ENCODE measurements around the gene OSBPL10. TPM values are rescaled to one million over a fixed set of nuclear protein-coding genes. Genes with fewer than 3 reads are reported as not detected.

OSBPL10 gene
- total and polyA plus RNA-seq, 2 of the 8 experiments (the other 6 are each of a cell fraction or from before 2014, with no cell fraction given): 26.2 to 86.7 TPM

DNA sequence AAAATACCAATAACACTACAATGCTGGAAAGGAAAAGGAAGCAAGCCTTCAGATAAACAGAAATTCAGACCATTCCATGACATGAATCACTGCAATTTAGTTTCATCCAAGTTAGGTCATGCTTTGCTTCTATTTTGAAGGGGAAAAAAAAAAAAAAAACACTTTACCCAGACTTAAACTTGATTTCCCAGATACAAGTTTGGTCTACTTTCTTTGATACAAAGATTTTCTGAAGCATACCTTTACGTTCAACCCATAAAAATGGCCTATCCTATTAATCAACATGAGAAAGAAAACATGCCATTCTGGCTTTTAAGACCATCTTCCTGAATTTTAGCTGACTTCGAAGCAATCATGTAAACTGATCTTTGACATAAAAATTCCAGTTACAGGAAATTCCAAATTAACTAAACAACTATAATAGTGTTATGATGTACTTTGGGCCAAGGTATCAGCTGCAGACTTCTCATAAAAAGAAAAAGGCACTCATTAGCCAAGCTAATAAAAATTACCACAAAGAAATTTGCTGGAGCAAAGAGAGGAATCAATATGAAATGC, 12.6 kb downstream of the OSBPL10 start:
- H2BK20ac ChIP-seq (ENCODE audit: low read length): no peak overlapping the region
- no peaks in the 10 kb centered on the region for H4K20me1 ChIP-seq (replicated peaks in 1 of 2; ENCODE audit: control insufficient read depth in 1 of 2, insufficient read depth in 2 of 2, low read length in 2 of 2)
- no peak overlapping the region for H2BK12ac ChIP-seq (ENCODE audit: low read depth, low read length)
- ChIA-PET CTCF (ENCODE audit: partially characterized antibody) (interaction anchor here (3.5 kb wide), 1 partner anchor 176 kb away, joined by 10 read pairs; no protein-coding TSS in a partner anchor), POLR2A (ENCODE audit: partially characterized antibody) (interaction anchor here (4.6 kb wide), 1 partner anchor 8 kb away, joined by 30 read pairs; no protein-coding TSS in a partner anchor)
- H3K23me2 ChIP-seq (ENCODE audit: low read depth, low read length): no peaks in the 10 kb centered on the region
- FAIRE-seq: no peak
- no peak overlapping the region for H3K4ac ChIP-seq (replicated peaks; ENCODE audit: insufficient read length, low read depth, low read length)
- no peak overlapping the region for H2AK5ac ChIP-seq (ENCODE audit: low read depth, low read length)
- no peak overlapping the region for H3K14ac ChIP-seq (ENCODE audit: insufficient read length)
- no peak overlapping the region for H3K4me3 ChIP-seq (ENCODE audit: extremely low read depth in 1 of 4, insufficient read depth in 2 of 4, low read depth in 3 of 4, low read length in 4 of 4)
- H3K56ac ChIP-seq (replicated peaks; ENCODE audit: insufficient read length, low read depth, low read length): no peak overlapping the region
- H4K5ac ChIP-seq (ENCODE audit: insufficient read length, low read depth, low read length): no peak overlapping the region
- no peak overlapping the region for H2BK5ac ChIP-seq (ENCODE audit: low read depth, low read length)
- no peak overlapping the region for H4K91ac ChIP-seq (replicated peaks; ENCODE audit: insufficient read length, low read length)
- H3K27ac ChIP-seq (ENCODE audit: low read depth, low read length): no peak overlapping the region
- H3K9me3 ChIP-seq (ENCODE audit: insufficient read depth in 2 of 2, low read depth in 1 of 2, low read length in 1 of 2): no peaks in the 10 kb centered on the region
- peaks cover 8% of the 10 kb centered on the region for H3K79me1 ChIP-seq (ENCODE audit: low read depth, low read length)
- H3K4me2 ChIP-seq (ENCODE audit: insufficient read depth in 1 of 2, low read depth in 2 of 2, low read length in 2 of 2): no peak overlapping the region
- WGBS, 2 experiments (ENCODE audit: extremely low coverage in 1 of 2, insufficient coverage in 1 of 2, insufficient read length in 1 of 2, insufficient replicate concordance in 2 of 2, low coverage in 1 of 2, low lambda C conversion rate in 2 of 2, missing lambda C conversion rate in 1 of 2): 63% methylated on average over 2 of the region's 2 CpGs; no CpG with 5 or more reads in 1 of the 2 experiments
- H3K18ac ChIP-seq (ENCODE audit: extremely low read depth, low read length): no peak overlapping the region
- H2AFZ ChIP-seq (ENCODE audit: low read length): no peak overlapping the region
- H2BK120ac ChIP-seq (replicated peaks; ENCODE audit: low read depth, low read length): no peak overlapping the region
- no peak overlapping the region for H4K8ac ChIP-seq (ENCODE audit: extremely low read depth, insufficient read depth, low read length)
- H3K79me2 ChIP-seq (ENCODE audit: control insufficient read depth in 1 of 2, insufficient read depth in 2 of 2, low read length in 2 of 2): peaks cover 9 to 88% of the 10 kb centered on the region in 2 experiments
- H3K36me3 ChIP-seq (ENCODE audit: control insufficient read depth in 2 of 4, insufficient read depth in 4 of 4, low read length in 3 of 4): no peaks in the 10 kb centered on the region; a peak in 1 of 8 replicates
- no peak for DNase-seq (ENCODE audit: low read depth in 1 of 2, low spot score in 2 of 2)
- no peak overlapping the region for H3K9ac ChIP-seq (replicated peaks in 1 of 4; ENCODE audit: extremely low read depth in 1 of 4, low read depth in 3 of 4, low read length in 3 of 4)
- H3K27me3 ChIP-seq (replicated peaks in 1 of 4; ENCODE audit: control insufficient read depth in 3 of 4, extremely low read depth in 1 of 4, insufficient read depth in 3 of 4, low read length in 3 of 4): no peaks in the 10 kb centered on the region
- no peak overlapping the region for H3K23ac ChIP-seq (ENCODE audit: insufficient read length)
- no peak overlapping the region for H2BK15ac ChIP-seq (ENCODE audit: low read length)
- H3K4me1 ChIP-seq (replicated peaks in 1 of 4; ENCODE audit: control insufficient read depth in 3 of 4, insufficient read depth in 4 of 4, low read length in 3 of 4): peaks cover 8 to 19% (median 14%) of the 10 kb centered on the region in 4 experiments
- TF ChIP-seq CTBP2 (IDR thresholded peaks at IDR 0.05; ENCODE audit: borderline replicate concordance, insufficient read depth, insufficient read length, low read length): no peak
- TF ChIP-seq BRCA1 (IDR thresholded peaks at IDR 0.05; ENCODE audit: low read depth, low read length): no peak
- TF ChIP-seq JUND (IDR thresholded peaks at IDR 0.05; ENCODE audit: low read length): no peak
